Measurements from ENCODE around the gene TBCCD1.

- TF ChIP-seq, protein P1, sequence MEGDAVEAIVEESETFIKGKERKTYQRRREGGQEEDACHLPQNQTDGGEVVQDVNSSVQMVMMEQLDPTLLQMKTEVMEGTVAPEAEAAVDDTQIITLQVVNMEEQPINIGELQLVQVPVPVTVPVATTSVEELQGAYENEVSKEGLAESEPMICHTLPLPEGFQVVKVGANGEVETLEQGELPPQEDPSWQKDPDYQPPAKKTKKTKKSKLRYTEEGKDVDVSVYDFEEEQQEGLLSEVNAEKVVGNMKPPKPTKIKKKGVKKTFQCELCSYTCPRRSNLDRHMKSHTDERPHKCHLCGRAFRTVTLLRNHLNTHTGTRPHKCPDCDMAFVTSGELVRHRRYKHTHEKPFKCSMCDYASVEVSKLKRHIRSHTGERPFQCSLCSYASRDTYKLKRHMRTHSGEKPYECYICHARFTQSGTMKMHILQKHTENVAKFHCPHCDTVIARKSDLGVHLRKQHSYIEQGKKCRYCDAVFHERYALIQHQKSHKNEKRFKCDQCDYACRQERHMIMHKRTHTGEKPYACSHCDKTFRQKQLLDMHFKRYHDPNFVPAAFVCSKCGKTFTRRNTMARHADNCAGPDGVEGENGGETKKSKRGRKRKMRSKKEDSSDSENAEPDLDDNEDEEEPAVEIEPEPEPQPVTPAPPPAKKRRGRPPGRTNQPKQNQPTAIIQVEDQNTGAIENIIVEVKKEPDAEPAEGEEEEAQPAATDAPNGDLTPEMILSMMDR (IDR thresholded peaks at IDR 0.05; ENCODE audit: insufficient read depth, low read depth, low read length): no peak
- TF ChIP-seq EZH2 (IDR thresholded peaks at IDR 0.05; ENCODE audit: insufficient read depth, low read length): no peak
Observed at GRCh38 chr3:186600896-186601295, 33.8 kb upstream of the TBCCD1 start.
